Breast epithelium (tissue), 4 donors: Measurements from ENCODE around the gene TFB1M. TPM values are rescaled to one million over a fixed set of nuclear protein-coding genes. Genes with fewer than 3 reads are reported as not detected.

Experiments
- DNase-seq, 2 donors: peaks; one replicate each; pipeline ENCODE4 v3.0.0-alpha.2; 2019; ENCODE audit warnings: low spot score in 2 of 2
- H3K27ac ChIP-seq, 2 donors: fragments of 200-600 bp; sonication (generic) in 1 of 2; one replicate each; pipeline ENCODE4 v1.5.1; 2016 to 2019; ENCODE audit warnings: mild to moderate bottlenecking in 1 of 2
- H3K27me3 ChIP-seq, 2 donors: fragments of 200-600 bp; sonication (generic) in 1 of 2; one replicate each; pipeline versions ENCODE4 v1.5.1 to v1.6.0; 2017 to 2019; ENCODE audit warnings: control low read depth in 1 of 2, mild to moderate bottlenecking in 1 of 2
- H3K36me3 ChIP-seq: fragments of 200-600 bp; one replicate; pipeline ENCODE4 v1.5.1; 2019
- H3K4me1 ChIP-seq, 2 donors: fragments of 200-600 bp; sonication (generic); one replicate each; pipeline ENCODE4 v1.5.1; 2016 to 2019; ENCODE audit warnings: control low read depth in 1 of 2
- H3K4me3 ChIP-seq, 3 donors: fragments of 200-600 bp; sonication (generic); 1 replicate in 2 of 3; 2 replicates in 1 of 3; pipeline ENCODE4 v1.5.1; 2016 to 2019; ENCODE audit warnings: mild to moderate bottlenecking in 3 of 3, moderate library complexity in 2 of 3
- H3K9me3 ChIP-seq, 2 donors: fragments of 200-600 bp; sonication (generic) in 1 of 2; one replicate each; pipeline ENCODE4 v1.5.1; 2016 to 2019; ENCODE audit warnings: control low read depth in 1 of 2
- CTCF ChIP-seq, 3 donors: fragments of 450-650 bp; IDR thresholded peaks; one replicate each; pipeline ENCODE4 v1.5.1; 2016 to 2017; ENCODE audit warnings: antibody characterized with exemption in 3 of 3, mild to moderate bottlenecking in 3 of 3, moderate library complexity in 3 of 3
- POLR2A ChIP-seq: fragments of 450-650 bp; IDR thresholded peaks from one replicate; pipeline ENCODE4 v1.6.1; 2016; ENCODE audit warnings: antibody characterized with exemption, mild to moderate bottlenecking, moderate library complexity
- POLR2AphosphoS5 ChIP-seq, 3 donors: sonication (generic); formaldehyde crosslinking; IDR thresholded peaks; one replicate each; pipeline ENCODE4 v1.6.1; 2017; ENCODE audit warnings: antibody characterized with exemption in 3 of 3
- intact Hi-C: fragments of 100-400 bp; cut with DNase I; formaldehyde crosslinking; loops from one replicate; pipeline ENCODE4 v1.15.1; 2023; ENCODE audit warnings: low total_unique reads
- total RNA-seq, 3 donors: library from RNA; depleted of rRNA; stranded (reverse); fragments of >200 nt; gene quantifications; one replicate each; pipeline ENCODE4 v1.1.0, GENCODE V29; 2016

Gene TFB1M
- total RNA-seq, 3 donors from 2014 or later, result 9.9 to 28.5 (median 18.4) TPM

- H3K36me3 ChIP-seq, result no peaks in the 10 kb centered on the region
- H3K27ac ChIP-seq, result no peak overlapping the region
- no peak for DNase-seq
- H3K9me3 ChIP-seq, result no peaks in the 10 kb centered on the region
- intact Hi-C loops, result no loop called here
- no peak overlapping the region for H3K4me3 ChIP-seq
- H3K4me1 ChIP-seq, result no peaks in the 10 kb centered on the region
- no peaks in the 10 kb centered on the region for H3K27me3 ChIP-seq
- TF ChIP-seq POLR2A (no peak), CTCF (IDR thresholded peaks at IDR 0.05) (no peak), POLR2AphosphoS5 (IDR thresholded peaks at IDR 0.05) (no peak)
Measured at GRCh38 chr6:155297669-155298068, 16.6 kb downstream of the TFB1M start.

- no peaks in the 10 kb centered on the region for H3K36me3 ChIP-seq
Measured at GRCh38 chr6:155292711-155293110, 21.6 kb downstream of the TFB1M start.

GRCh38 chr6:155291291-155291690 is 23.0 kb downstream of the TFB1M start:
- no peak for DNase-seq
- Histone ChIP-seq H3K4me3 (no peak overlapping the region), H3K4me1 (no peaks in the 10 kb centered on the region), H3K27ac (no peak overlapping the region), H3K27me3 (no peaks in the 10 kb centered on the region), H3K36me3 (no peaks in the 10 kb centered on the region), H3K9me3 (no peaks in the 10 kb centered on the region)
- TF ChIP-seq POLR2AphosphoS5 (IDR thresholded peaks at IDR 0.05) (no peak), CTCF (IDR thresholded peaks at IDR 0.05) (no peak), POLR2A (no peak)
- intact Hi-C loops, result no loop called here

More at GRCh38 chr6:155292711-155293110, 21.6 kb downstream of the TFB1M start:
- Histone ChIP-seq H3K27me3 (no peaks in the 10 kb centered on the region), H3K4me3 (no peak overlapping the region), H3K27ac (no peak overlapping the region), H3K4me1 (no peaks in the 10 kb centered on the region), H3K9me3 (no peaks in the 10 kb centered on the region)
- DNase-seq, result no peak
- TF ChIP-seq POLR2A (no peak), POLR2AphosphoS5 (IDR thresholded peaks at IDR 0.05) (no peak), CTCF (IDR thresholded peaks at IDR 0.05) (no peak)
- intact Hi-C loops, result no loop called here

- H3K36me3 ChIP-seq, result no peaks in the 10 kb centered on the region
- no peaks in the 10 kb centered on the region for H3K9me3 ChIP-seq
- TF ChIP-seq CTCF (IDR thresholded peaks at IDR 0.05) (no peak), POLR2A (no peak), POLR2AphosphoS5 (IDR thresholded peaks at IDR 0.05) (no peak)
- no peak overlapping the region for H3K27ac ChIP-seq
- no peaks in the 10 kb centered on the region for H3K4me1 ChIP-seq
- no peaks in the 10 kb centered on the region for H3K27me3 ChIP-seq
- intact Hi-C loops, result no loop called here
- no peak overlapping the region for H3K4me3 ChIP-seq
- DNase-seq, result no peak
Measured at GRCh38 chr6:155290491-155290890, 23.8 kb downstream of the TFB1M start.

- Histone ChIP-seq H3K36me3 (no peaks in the 10 kb centered on the region), H3K27ac (no peak overlapping the region), H3K9me3 (no peaks in the 10 kb centered on the region), H3K4me1 (no peaks in the 10 kb centered on the region), H3K27me3 (no peaks in the 10 kb centered on the region), H3K4me3 (no peak overlapping the region)
- TF ChIP-seq CTCF (IDR thresholded peaks at IDR 0.05) (no peak), POLR2A (no peak), POLR2AphosphoS5 (IDR thresholded peaks at IDR 0.05) (no peak)
- DNase-seq, result no peak
- intact Hi-C loops, result no loop called here
Measured at GRCh38 chr6:155287762-155288161, 26.5 kb downstream of the TFB1M start.
